22Rv1 (cell line): ENCODE data around the gene SLC22A13.

Source experiments
- H3K27ac ChIP-seq: fragments of 450-650 bp; 2 replicates; pipeline ENCODE4 v1.5.1; 2017
- ZFX ChIP-seq: fragments of 450-650 bp; IDR thresholded peaks from 2 replicates; pipeline ENCODE4 v1.6.1; 2017; ENCODE audit warnings: antibody characterized with exemption, borderline replicate concordance
- TF ChIP-seq, protein P1 (sequence below): fragments of 450-650 bp; IDR thresholded peaks from 2 replicates; pipeline ENCODE4 v1.5.1; 2017; ENCODE audit warnings: mild to moderate bottlenecking

The SLC22A13 gene

DNA sequence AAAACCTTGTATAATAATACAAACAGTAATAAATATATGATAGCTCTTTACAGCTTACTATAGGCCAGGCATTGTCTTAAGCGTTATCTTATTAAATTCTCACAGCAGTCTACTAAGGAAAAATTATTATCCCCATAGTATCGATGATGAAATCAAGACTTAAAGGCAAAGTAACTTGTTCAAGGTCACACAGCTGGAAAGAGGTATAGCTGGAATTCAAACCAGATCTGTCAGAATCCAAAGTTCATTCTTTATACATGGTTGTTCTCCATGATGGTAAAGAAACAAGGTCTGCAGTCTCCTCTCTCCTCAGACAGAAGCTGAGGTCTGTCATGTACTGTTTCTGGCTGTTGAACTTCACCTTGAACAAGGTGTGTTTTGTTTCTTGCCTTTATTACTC lies 15.4 kb upstream of the SLC22A13 start:
- H3K27ac ChIP-seq = no peak overlapping the region

DNA sequence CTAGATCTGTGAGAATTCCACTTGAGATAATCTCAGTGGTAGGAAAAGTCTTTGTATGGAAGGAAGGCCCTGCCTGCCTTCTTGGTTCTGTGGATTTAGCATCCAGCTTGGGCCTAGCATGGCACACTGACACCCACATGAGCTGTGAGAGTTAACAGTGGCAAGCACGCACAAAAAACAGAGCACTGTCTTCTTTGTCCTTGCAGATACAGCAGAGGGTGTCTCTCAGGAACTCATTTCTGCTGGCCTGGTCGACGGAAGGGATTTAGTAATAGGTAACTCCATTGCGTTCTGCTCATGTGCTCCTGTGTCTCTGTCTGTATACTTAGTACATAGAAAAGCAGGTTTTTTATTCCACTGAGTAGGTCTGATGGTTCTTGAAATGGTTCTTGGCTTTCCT lies 14.4 kb upstream of the SLC22A13 start:
- no peak overlapping the region for H3K27ac ChIP-seq
- TF ChIP-seq, protein P1, sequence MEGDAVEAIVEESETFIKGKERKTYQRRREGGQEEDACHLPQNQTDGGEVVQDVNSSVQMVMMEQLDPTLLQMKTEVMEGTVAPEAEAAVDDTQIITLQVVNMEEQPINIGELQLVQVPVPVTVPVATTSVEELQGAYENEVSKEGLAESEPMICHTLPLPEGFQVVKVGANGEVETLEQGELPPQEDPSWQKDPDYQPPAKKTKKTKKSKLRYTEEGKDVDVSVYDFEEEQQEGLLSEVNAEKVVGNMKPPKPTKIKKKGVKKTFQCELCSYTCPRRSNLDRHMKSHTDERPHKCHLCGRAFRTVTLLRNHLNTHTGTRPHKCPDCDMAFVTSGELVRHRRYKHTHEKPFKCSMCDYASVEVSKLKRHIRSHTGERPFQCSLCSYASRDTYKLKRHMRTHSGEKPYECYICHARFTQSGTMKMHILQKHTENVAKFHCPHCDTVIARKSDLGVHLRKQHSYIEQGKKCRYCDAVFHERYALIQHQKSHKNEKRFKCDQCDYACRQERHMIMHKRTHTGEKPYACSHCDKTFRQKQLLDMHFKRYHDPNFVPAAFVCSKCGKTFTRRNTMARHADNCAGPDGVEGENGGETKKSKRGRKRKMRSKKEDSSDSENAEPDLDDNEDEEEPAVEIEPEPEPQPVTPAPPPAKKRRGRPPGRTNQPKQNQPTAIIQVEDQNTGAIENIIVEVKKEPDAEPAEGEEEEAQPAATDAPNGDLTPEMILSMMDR = no peak
- no peak for TF ChIP-seq ZFX

More for the DNA sequence above, 15.4 kb upstream of the SLC22A13 start:
- TF ChIP-seq, protein P1 = no peak
- no peak for TF ChIP-seq ZFX

DNA sequence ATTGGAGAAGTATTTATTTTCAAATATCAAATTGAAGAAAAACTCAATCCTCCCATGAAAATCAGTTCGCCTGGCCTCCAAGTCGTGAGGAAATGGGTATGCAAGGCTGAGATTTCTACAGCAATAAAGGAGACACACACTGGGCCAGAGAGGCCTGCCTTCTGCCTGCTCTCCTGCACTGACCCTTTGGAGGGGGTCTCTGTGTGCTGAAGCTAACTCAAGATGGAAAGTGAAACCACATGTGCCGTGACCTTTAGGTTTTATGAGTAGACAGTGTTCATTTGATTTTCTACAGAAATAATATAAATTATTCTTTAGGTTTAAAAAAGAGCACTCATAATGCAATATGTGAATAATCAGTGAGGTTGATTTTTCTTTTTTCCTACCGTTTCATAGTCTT lies 11.9 kb upstream of the SLC22A13 start:
- H3K27ac ChIP-seq = no peak overlapping the region
- TF ChIP-seq ZFX = no peak
- TF ChIP-seq, protein P1 = no peak

DNA sequence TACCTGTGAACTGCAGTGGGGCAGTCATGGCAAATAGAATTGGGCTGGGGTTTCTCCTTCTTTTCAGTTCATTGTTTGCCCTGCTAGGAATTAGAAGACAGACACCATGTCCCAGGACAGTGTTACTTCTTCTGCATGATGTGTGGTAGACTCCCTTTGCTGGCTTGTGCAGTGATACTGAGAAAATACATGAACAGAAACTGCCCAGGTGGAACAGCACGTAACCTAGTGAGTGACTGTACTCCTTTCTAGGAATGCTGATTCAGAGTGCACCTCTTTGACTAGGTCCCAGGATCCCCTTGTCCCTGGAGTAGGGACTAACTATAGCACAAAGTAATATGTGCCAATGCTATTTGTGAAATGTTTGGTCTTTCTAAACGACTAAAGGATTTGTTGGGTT lies 10.7 kb upstream of the SLC22A13 start:
- H3K27ac ChIP-seq = no peak overlapping the region
- no peak for TF ChIP-seq ZFX
- TF ChIP-seq, protein P1 = no peak

DNA sequence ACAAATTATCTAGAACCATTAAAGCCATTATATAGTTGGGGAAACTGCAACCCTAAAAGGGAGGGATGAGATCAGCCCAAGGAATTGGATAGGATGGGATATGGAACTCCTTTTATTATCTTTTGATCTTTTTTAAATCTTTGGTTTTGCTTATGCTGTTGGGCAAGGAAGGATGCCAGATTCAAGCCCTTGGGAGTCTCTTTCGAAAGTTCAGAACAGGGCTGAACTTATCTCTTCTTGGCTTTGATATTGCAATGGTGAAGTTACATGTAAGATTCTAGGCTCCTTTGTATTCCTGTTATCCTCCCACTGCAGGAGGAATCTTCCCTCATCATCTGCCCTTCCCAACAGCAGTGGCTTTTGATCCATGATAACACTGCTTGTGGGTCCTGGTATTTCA lies 10.0 kb upstream of the SLC22A13 start:
- no peak for TF ChIP-seq ZFX
- TF ChIP-seq, protein P1 = no peak
- H3K27ac ChIP-seq = no peak overlapping the region

DNA sequence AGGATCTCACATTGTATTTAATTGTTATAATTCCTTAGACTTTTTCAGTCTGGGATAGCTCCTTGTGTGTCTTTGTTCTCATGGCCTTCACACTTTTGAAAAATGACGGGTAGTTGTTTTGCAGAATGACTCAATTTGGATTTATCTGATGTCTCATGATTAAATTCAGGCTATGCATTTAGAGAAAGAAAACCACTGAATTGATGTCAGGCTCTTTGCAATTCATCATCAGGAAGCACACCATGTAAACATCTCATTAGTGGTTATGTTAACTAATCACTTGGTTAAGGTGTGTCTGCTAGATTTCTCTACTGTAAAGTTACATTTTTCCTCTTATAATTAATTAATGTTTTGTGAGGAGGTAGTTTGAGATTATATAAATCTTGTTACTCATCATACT lies 8.0 kb upstream of the SLC22A13 start:
- TF ChIP-seq, protein P1 = no peak
- TF ChIP-seq ZFX = no peak
- no peak overlapping the region for H3K27ac ChIP-seq

DNA sequence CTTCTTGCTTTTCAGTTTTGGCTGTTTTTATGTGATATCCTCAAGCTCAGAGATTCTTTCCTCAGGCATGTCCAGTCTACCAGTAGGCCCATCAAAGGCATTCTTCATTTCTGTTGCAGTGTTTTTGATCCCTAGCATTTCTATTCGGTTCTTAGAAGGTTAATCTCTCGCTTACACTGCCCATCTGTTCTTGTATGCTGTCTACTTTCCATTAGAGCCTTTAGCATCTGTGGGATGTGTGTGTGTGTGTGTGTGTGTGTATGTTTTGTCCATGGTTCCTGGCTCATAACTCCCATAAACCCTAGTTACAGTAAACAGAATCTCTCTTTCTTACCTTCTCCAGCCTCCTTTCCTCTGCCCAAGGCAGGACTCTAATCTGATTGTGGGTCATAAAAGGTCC lies 5.1 kb upstream of the SLC22A13 start:
- no peak for TF ChIP-seq ZFX
- TF ChIP-seq, protein P1 = no peak
- H3K27ac ChIP-seq = no peak overlapping the region
